HG03575 (cell line): Measurements from ENCODE around the gene PSMG4.

Experiments
- ATAC-seq: cut with Tn5 transposase; IDR thresholded peaks from one replicate; pipeline ENCODE4 v1.9.1; 2021; ENCODE audit not compliant: unreplicated experiment, insufficient number of reproducible peaks, low FRiP score; ENCODE audit errors: extremely low read depth

Gene PSMG4

GRCh38 chr6:3247255-3248146 lies 11.2 kb upstream of the PSMG4 start:
- ATAC-seq, result no peak

DNA sequence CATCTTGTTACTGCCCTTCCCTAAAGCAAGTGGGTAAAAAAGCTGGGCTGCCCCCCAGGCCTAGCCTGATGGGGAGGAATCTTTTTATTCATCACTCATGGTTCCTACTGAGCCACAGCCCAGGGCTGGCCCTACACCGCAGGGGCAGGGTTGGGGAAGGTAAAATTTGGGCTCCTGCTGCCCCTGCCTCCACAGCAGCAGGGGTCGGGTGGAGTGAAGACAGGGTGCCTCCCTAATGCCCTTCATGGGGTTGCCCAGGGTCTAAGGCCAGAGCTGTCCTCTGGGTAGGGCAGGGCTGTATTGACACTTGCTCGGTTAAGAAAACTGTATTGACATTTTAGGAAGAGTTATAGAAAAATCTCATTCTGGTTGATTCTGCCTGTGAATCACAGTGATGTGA lies 8.9 kb upstream of the PSMG4 start:
- ATAC-seq, result no peak

DNA sequence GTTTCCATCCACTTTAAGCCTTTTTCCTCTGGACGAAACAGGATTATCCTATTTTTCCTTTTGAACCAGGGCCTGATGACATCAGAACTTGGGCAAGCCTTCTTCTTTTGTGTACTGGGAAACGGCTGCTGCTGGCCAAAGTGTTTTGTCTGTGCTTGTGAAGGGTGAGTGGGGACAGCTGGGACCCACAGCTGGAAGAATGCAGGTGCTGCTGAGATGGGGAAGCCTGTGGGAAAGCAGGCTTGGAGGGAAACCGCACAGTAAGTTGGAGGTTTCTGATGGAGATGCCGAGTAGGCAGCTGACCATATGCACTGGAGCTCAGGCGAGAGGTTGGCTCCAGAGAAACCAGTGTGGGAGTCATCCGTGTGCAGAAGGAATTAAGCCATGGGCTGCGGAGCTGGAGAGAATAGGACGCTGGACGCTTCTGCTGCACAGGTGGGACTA lies 8.5 kb upstream of the PSMG4 start:
- ATAC-seq, result no peak

GRCh38 chr6:3251462-3252314 lies 7.1 kb upstream of the PSMG4 start:
- no peak for ATAC-seq

DNA sequence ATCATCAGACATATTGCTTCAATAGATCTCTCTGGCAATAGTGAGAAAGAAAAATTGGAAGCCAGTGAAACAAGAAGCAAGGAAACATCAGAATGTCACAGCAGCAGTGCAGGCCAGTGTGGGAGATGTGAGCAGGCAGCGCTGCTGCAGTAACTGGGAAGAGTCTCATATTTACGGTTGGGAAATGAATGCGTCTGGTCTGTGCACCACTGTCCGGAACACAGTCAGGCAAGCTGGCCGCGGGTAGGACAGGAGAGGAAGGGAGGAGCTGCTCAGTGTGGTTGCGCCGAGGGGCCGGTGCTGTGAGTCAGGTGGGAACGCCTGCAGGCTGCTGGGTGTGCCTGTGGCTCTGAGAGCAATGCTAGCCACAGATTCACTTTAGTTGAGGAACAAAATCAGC lies 6.4 kb upstream of the PSMG4 start:
- no peak for ATAC-seq

DNA sequence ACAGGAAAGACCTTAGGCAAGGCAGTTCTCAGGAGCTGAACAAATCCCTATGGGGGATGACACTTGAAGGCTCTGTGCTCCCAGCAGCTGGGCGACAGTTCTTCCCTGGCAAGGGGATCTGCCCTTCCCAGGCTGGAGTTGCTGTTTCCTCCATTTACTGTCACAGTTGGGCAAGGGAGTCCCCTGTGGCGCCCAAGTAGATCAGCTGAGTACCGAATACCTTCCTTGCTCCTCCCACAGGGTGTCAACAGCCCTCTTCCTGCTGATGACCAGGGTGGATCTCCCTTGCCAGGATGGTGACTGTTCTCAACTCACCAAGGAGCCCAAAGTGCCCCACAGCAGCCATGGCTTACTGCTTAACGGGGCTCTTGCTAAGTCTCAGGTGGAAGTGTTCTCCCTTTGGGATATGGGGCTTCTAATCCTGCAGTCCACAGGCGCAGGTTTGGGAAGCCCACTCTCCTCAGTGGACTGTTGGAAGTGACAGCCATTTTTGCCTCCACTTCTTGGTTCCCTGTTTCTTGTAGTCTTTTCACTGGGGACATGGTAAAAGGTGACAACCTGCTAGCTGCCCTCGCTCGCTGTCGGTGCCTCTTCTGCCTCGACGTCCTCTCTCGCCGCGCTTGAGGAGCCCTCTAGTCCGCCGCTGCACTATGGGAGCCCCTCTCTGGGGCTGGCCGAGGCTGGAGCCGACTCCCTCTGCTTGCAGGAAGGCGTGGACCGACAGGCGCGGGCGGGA lies 5.7 kb upstream of the PSMG4 start:
- no peak for ATAC-seq

- ATAC-seq, result no peak
Measured at GRCh38 chr6:3253597-3253961, 5.2 kb upstream of the PSMG4 start.

- ATAC-seq, result no peak
Measured at GRCh38 chr6:3258201-3258600, 546 bp upstream of the PSMG4 start.

GRCh38 chr6:3259491-3259958 lies 778 bp downstream of the PSMG4 start:
- no peak for ATAC-seq

- ATAC-seq, result no peak
Measured at GRCh38 chr6:3260296-3260695, 1.5 kb downstream of the PSMG4 start.

- ATAC-seq, result no peak
Measured at GRCh38 chr6:3260772-3261517, 2.2 kb downstream of the PSMG4 start.

DNA sequence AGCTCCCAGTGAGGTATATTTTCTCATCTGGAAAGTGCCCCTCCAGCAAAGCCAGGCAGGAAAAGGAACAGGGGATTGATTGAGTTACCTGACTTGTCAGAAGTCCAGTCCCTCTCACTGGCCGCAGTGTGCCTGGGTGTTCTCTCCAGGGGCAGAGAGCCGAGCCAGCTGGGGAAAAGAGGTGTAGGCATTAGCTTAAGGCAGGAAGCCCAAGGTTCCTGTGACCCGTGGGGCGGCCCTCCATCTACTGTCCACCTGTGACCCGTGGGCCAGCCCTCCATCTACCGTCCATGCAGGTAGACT lies 2.7 kb downstream of the PSMG4 start:
- no peak for ATAC-seq

DNA sequence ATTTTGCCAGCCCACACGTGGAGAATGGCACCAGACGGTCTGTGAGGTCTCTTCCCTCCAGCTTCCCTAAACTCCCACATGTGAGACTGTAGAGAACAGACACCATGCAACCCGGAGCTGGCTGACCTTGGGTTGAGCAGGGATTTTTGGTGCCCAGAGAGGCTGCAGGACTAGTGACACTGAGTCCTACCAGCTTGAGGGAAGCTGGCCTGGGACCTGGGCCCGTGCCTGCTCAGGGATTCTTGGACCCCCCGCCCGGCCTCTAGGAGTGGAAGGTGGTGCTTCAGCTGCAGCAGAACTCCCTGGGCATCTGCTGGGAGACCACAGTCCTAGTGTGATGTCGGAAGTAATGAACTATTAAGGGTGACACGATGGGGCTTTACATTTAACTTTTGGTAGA lies 3.2 kb downstream of the PSMG4 start:
- no peak for ATAC-seq

DNA sequence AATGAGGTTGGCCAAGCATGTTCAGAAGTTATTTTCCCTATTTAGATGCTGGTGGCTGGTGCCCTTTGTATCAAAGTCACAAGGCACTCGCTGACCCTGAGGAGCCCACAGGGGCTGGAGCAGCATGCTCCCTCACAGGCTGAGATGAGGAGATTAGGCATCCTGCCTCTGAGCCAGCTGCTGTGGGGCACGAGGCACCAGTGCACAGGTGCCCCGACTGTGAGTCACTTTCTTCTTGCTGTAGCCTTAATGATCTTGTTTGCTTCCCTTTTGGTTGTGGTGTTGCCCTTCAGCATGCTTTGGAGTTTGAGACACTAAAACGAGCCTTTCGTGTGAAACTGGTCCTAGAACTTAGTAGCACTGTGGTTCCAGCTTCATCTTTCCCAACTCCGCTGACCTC lies 4.3 kb downstream of the PSMG4 start:
- no peak for ATAC-seq

GRCh38 chr6:3264356-3264755 lies 5.6 kb downstream of the PSMG4 start:
- no peak for ATAC-seq

DNA sequence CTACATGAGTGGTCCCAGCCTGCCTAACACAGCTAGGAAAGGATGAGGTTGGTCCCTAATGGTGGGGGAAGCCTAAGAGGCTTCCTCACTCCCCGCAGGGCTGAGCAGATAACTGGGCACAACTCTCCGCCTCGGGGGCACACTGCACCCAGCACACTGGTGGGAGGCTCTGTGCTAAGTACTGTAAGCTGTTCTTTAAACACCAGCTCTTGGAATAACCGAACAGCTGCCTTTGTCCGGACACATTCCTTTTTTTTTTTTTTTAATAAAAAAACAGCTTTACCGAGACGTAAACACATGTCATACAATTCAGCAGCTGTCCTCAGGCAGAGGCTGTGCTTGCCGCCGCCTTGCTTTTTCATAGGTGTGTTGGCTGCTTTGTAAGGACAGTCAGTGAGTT lies 6.9 kb downstream of the PSMG4 start:
- ATAC-seq, result no peak

DNA sequence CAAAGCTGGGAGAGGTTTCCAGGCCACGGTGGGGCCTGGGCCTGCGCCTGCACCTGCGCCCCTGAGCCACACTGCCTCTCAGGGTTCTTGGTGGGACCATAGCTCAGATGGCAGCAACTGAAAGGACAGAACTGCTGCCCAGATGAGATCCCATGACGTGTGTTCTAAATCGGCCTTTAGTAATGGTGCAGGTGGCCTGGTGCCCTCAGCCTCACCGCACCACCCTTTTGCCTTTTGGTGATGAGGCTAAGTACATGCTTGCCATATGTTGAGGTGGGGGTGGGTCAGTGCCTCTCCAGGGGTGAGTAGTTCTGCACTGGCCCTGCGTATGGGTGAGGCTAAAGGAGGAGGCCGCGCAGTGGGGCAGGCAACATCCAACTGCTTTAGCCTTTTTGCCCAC lies 7.4 kb downstream of the PSMG4 start:
- ATAC-seq, result no peak

GRCh38 chr6:3267162-3267561 lies 8.4 kb downstream of the PSMG4 start:
- no peak for ATAC-seq

GRCh38 chr6:3268680-3269079 lies 9.9 kb downstream of the PSMG4 start:
- no peak for ATAC-seq
